Endothelial cell of umbilical vein (primary cell): Measurements from ENCODE around the gene DOCK4. TPM values are rescaled to one million over a fixed set of nuclear protein-coding genes. Genes with fewer than 3 reads are reported as not detected.

Experiments
- BruUV-seq: library from RNA; stranded (reverse); fragments of 400-500 nt; replicated peaks from 2 replicates; lab custom pipeline; 2021; lab: Mats Ljungman, UMichigan
- CTCF ChIA-PET: fragments of 300-600, 350-600 bp; sonication (Branson Sonifier 250); formaldehyde crosslinking; loops from one replicate; lab custom pipeline; 2021; ENCODE audit warnings: antibody characterized with exemption, inconsistent platforms; lab: Charles Lee
- POLR2A ChIA-PET: fragments of 300-600, 350-600 bp; sonication (Branson Sonifier 250); formaldehyde crosslinking; loops from one replicate; lab custom pipeline; 2021; ENCODE audit warnings: antibody characterized with exemption, inconsistent platforms; lab: Charles Lee
- DNase-seq: peaks from one replicate; pipeline ENCODE4 v3.0.0-alpha.2; 2011; ENCODE audit warnings: low read depth, low spot score
- FAIRE-seq: peaks from 2 replicates; lab custom pipeline; 2011; peaks lifted over from hg19 to GRCh38; lab: Jason Lieb, UNC
- H2AFZ ChIP-seq: 2 replicates; pipeline ENCODE4 v1.6.0; 2012; ENCODE audit warnings: low read depth, low read length, control low read depth, inconsistent platforms
- H3K27ac ChIP-seq: 2 replicates; pipeline ENCODE4 v1.5.1; 2011; ENCODE audit warnings: low read depth, mild to moderate bottlenecking, control low read depth, low read length, moderate library complexity; ENCODE audit not compliant: insufficient read depth
- H3K27me3 ChIP-seq, 2 experiments: 2 replicates each; pipeline versions ENCODE4 v1.6.0 to v1.6.1; 2011; ENCODE audit warnings: low read length in 2 of 2, mixed read lengths in 1 of 2; ENCODE audit not compliant: control insufficient read depth in 2 of 2, insufficient read depth in 2 of 2
- H3K36me3 ChIP-seq, 2 experiments: 2 replicates in 1 of 2; 3 replicates in 1 of 2; pipeline ENCODE4 v1.5.1; 2011; ENCODE audit warnings: low read length in 2 of 2, mild to moderate bottlenecking in 1 of 2, moderate library complexity in 1 of 2; ENCODE audit not compliant: control insufficient read depth in 2 of 2, insufficient read depth in 2 of 2; ENCODE audit errors: extremely low read depth in 1 of 2
- H3K4me1 ChIP-seq: 3 replicates; pipeline ENCODE4 v1.5.1; 2011; ENCODE audit warnings: mild to moderate bottlenecking, low read length; ENCODE audit not compliant: control insufficient read depth, insufficient read depth; ENCODE audit errors: extremely low read depth
- H3K4me2 ChIP-seq: 2 replicates; pipeline ENCODE4 v1.6.1; 2011; ENCODE audit warnings: low read length, control low read depth, mixed read lengths; ENCODE audit not compliant: insufficient read depth
- H3K4me3 ChIP-seq, 3 experiments: fragments of 200-600 bp in 1 of 3; sonication (generic), shearing (Covaris generic) in 1 of 3; replicated peaks in 1 of 3; 2 replicates each; pipeline ENCODE4 v1.5.1; 2011 to 2016; ENCODE audit warnings: control low read depth in 3 of 3, low read length in 3 of 3, mild to moderate bottlenecking in 2 of 3, inconsistent platforms in 1 of 3, low read depth in 1 of 3, moderate library complexity in 1 of 3; ENCODE audit not compliant: insufficient read depth in 1 of 3
- H3K79me2 ChIP-seq: 2 replicates; pipeline ENCODE4 v1.6.0; 2012; ENCODE audit warnings: low read length, inconsistent platforms; ENCODE audit not compliant: control insufficient read depth, insufficient read depth
- H3K9ac ChIP-seq: replicated peaks from 2 replicates; pipeline ENCODE3; 2011; ENCODE audit warnings: low read length, control low read depth; ENCODE audit not compliant: insufficient read depth; ENCODE audit errors: extremely low read depth
- H3K9me1 ChIP-seq: replicated peaks from 3 replicates; pipeline ENCODE4 v1.6.0; 2011; ENCODE audit warnings: mild to moderate bottlenecking, low read length; ENCODE audit not compliant: control insufficient read depth, insufficient read depth; ENCODE audit errors: extremely low read depth
- H3K9me3 ChIP-seq: replicated peaks from 2 replicates; pipeline ENCODE4 v1.5.1; 2012; ENCODE audit warnings: low read length, inconsistent platforms; ENCODE audit not compliant: control insufficient read depth, insufficient read depth
- H4K20me1 ChIP-seq: replicated peaks from 2 replicates; pipeline ENCODE3; 2011; ENCODE audit warnings: mild to moderate bottlenecking, low read length; ENCODE audit not compliant: control insufficient read depth, insufficient read depth; ENCODE audit errors: extremely low read depth
- CTCF ChIP-seq, 2 donors: IDR thresholded peaks; 1 replicate in 1 of 2; 2 replicates in 1 of 2; pipeline ENCODE4 v1.5.1; 2011; ENCODE audit warnings: low read length in 2 of 2, mild to moderate bottlenecking in 2 of 2, moderate library complexity in 2 of 2, control low read depth in 1 of 2, inconsistent platforms in 1 of 2, low read depth in 1 of 2; ENCODE audit not compliant: insufficient read depth in 1 of 2; ENCODE audit errors: extremely low read depth in 1 of 2
- EZH2 ChIP-seq: IDR thresholded peaks from 2 replicates; pipeline ENCODE4 v1.6.1; 2012; ENCODE audit warnings: borderline replicate concordance, low read depth, mild to moderate bottlenecking, moderate library complexity, low read length, inconsistent platforms; ENCODE audit not compliant: severe bottlenecking
- FOS ChIP-seq: IDR thresholded peaks from 2 replicates; pipeline ENCODE4 v1.6.1; 2011; ENCODE audit warnings: mild to moderate bottlenecking, low read length, moderate library complexity, borderline replicate concordance; ENCODE audit not compliant: insufficient read depth
- GATA2 ChIP-seq: IDR thresholded peaks from 2 replicates; pipeline ENCODE4 v1.7.0; 2011; ENCODE audit warnings: low read depth, mild to moderate bottlenecking, moderate library complexity, mixed read lengths, low read length; ENCODE audit not compliant: insufficient read length, insufficient read depth
- JUN ChIP-seq: IDR thresholded peaks from 2 replicates; pipeline ENCODE4 v1.6.1; 2011; ENCODE audit warnings: borderline replicate concordance, low read depth; ENCODE audit not compliant: insufficient read length, insufficient read depth
- MAX ChIP-seq: IDR thresholded peaks from 2 replicates; pipeline ENCODE4 v1.6.1; 2011; ENCODE audit not compliant: insufficient read depth, insufficient read length
- MYC ChIP-seq: IDR thresholded peaks from one replicate; pipeline ENCODE4 v1.6.1; 2011; ENCODE audit warnings: mild to moderate bottlenecking, low read depth, low read length
- POLR2A ChIP-seq: IDR thresholded peaks from 2 replicates; pipeline ENCODE4 v1.6.1; 2012; ENCODE audit warnings: low read depth, mild to moderate bottlenecking, control low read depth, low read length
- POLR2AphosphoS5 ChIP-seq: IDR thresholded peaks from 2 replicates; pipeline ENCODE4 v1.6.1; 2012; ENCODE audit warnings: low read depth, mild to moderate bottlenecking, control low read depth, low read length, moderate library complexity; ENCODE audit not compliant: insufficient read depth
- dilution Hi-C: fragments of 300-500 bp; cut with MboI; formaldehyde crosslinking; loops from one replicate; pipeline ENCODE4 v1.15.0; 2019; ENCODE audit warnings: low sequenced_read_pairs; ENCODE audit not compliant: extremely low pct_ligation_motif_present
- intact Hi-C: fragments of 100-400 bp; cut with micrococcal nuclease; formaldehyde crosslinking; loops from one replicate; pipeline ENCODE4 v1.10.0; 2022
- polyA plus RNA-seq, 4 experiments: library from polyadenylated mRNA; depleted of rRNA in 3 of 4; stranded (reverse) in 3 of 4; unstranded in 1 of 4; fragments of >200 nt; gene quantifications; 2 replicates each; pipeline versions ENCODE4 v1.2.1 to v1.2.3, GENCODE V29; 2011 to 2012; ENCODE audit warnings: missing spikeins in 1 of 4
- total RNA-seq: library from RNA; stranded (reverse); gene quantifications from 2 replicates; pipeline ENCODE4 v1.2.3, GENCODE V29; 2021

The DOCK4 gene
- total and polyA plus RNA-seq, 2 donors (not counting 3 experiments of a cell fraction or from before 2014, with no cell fraction given), result 47.4 to 164 TPM

- FAIRE-seq (no peak), DNase-seq (no peak)
- H4K20me1 ChIP-seq, result no peaks in the 10 kb centered on the region
- dilution Hi-C loops, result no loop called here
- no peaks in the 10 kb centered on the region for H3K27me3 ChIP-seq
- intact Hi-C loops, result no loop called here
- TF ChIP-seq POLR2AphosphoS5 (no peak), CTCF (IDR thresholded peaks at IDR 0.05; ENCODE audit: extremely low read depth in 1 of 2, insufficient read depth in 1 of 2, low read depth in 1 of 2, low read length in 2 of 2) (no peak), EZH2 (no peak), POLR2A (no peak), MYC (no peak), FOS (no peak), JUN (no peak), GATA2 (no peak), MAX (no peak)
- no peak overlapping the region for H3K9ac ChIP-seq
- H2AFZ ChIP-seq, result no peak overlapping the region
- H3K36me3 ChIP-seq, result no peaks in the 10 kb centered on the region
- H3K4me2 ChIP-seq, result no peak overlapping the region
- POLR2A ChIA-PET, result no interaction called here
- no TSS peak for BruUV-seq
- H3K9me1 ChIP-seq, result no peaks in the 10 kb centered on the region
- CTCF ChIA-PET, result no interaction called here
- H3K27ac ChIP-seq, result no peak overlapping the region
- H3K4me1 ChIP-seq, result no peaks in the 10 kb centered on the region
- H3K79me2 ChIP-seq, result no peaks in the 10 kb centered on the region
- no peak overlapping the region for H3K4me3 ChIP-seq
- no peaks in the 10 kb centered on the region for H3K9me3 ChIP-seq
These were observed 48.6 kb upstream of the DOCK4 start for GRCh38 chr7:112254709-112255387.
